ENCODE measurements around the gene ANKS1A. TPM values are rescaled to one million over a fixed set of nuclear protein-coding genes. Genes with fewer than 3 reads are reported as not detected.

The ANKS1A gene
- total RNA-seq, 2 experiments from 2014 or later: 7.2 to 7.7 TPM

- ChIA-PET CTCF (no interaction called here), POLR2A (no interaction called here)
- intact Hi-C loops (cut with micrococcal nuclease): no loop called here
- Mint-ChIP-seq H3K36me3 (peaks cover 2% of the 10 kb centered on the region), H3K27me3 (no peaks in the 10 kb centered on the region), H3K4me1 (ENCODE audit: low read depth) (no peaks in the 10 kb centered on the region), H3K9me3 (no peaks in the 10 kb centered on the region), H3K4me3 (no peak overlapping the region), H3K27ac (no peak overlapping the region)
- no peak for DNase-seq
Observed at GRCh38 chr6:35058865-35059522, 169.9 kb downstream of the ANKS1A start.

GRCh38 chr6:35059596-35060345 is 170.7 kb downstream of the ANKS1A start:
- Mint-ChIP-seq H3K36me3 (peaks cover 2% of the 10 kb centered on the region), H3K27ac (no peak overlapping the region), H3K27me3 (no peaks in the 10 kb centered on the region), H3K4me3 (no peak overlapping the region), H3K4me1 (ENCODE audit: low read depth) (no peaks in the 10 kb centered on the region), H3K9me3 (no peaks in the 10 kb centered on the region)
- no peak for DNase-seq
- intact Hi-C loops (cut with micrococcal nuclease): no loop called here
- ChIA-PET CTCF (no interaction called here), POLR2A (no interaction called here)

GRCh38 chr6:35061102-35061615 is 172.1 kb downstream of the ANKS1A start:
- no peak overlapping the region for H3K4me3 Mint-ChIP-seq

GRCh38 chr6:35061651-35062410 is 172.8 kb downstream of the ANKS1A start:
- no peak for DNase-seq
- Mint-ChIP-seq H3K4me1 (ENCODE audit: low read depth) (no peaks in the 10 kb centered on the region), H3K27me3 (no peaks in the 10 kb centered on the region), H3K27ac (no peak overlapping the region), H3K4me3 (no peak overlapping the region), H3K36me3 (peaks cover 2% of the 10 kb centered on the region), H3K9me3 (no peaks in the 10 kb centered on the region)
- POLR2A ChIA-PET: no interaction called here
- CTCF ChIA-PET: interaction anchor here (0.7 kb wide), 1 partner anchor 13 kb away, joined by 3 read pairs; no protein-coding TSS in a partner anchor
- intact Hi-C loops (cut with micrococcal nuclease): no loop called here

More at GRCh38 chr6:35061102-35061615, 172.1 kb downstream of the ANKS1A start:
- CTCF ChIA-PET: no interaction called here
- Mint-ChIP-seq H3K4me1 (ENCODE audit: low read depth) (no peaks in the 10 kb centered on the region), H3K9me3 (no peaks in the 10 kb centered on the region), H3K27ac (no peak overlapping the region), H3K27me3 (no peaks in the 10 kb centered on the region), H3K36me3 (peaks cover 2% of the 10 kb centered on the region)
- no peak for DNase-seq
- POLR2A ChIA-PET: no interaction called here
- intact Hi-C loops (cut with micrococcal nuclease): no loop called here

GRCh38 chr6:35062676-35063574 is 173.9 kb downstream of the ANKS1A start:
- Mint-ChIP-seq H3K9me3 (no peaks in the 10 kb centered on the region), H3K27me3 (no peaks in the 10 kb centered on the region), H3K36me3 (peaks cover 2% of the 10 kb centered on the region), H3K4me3 (no peak overlapping the region), H3K4me1 (ENCODE audit: low read depth) (no peaks in the 10 kb centered on the region), H3K27ac (no peak overlapping the region)
- CTCF ChIA-PET: interaction anchor here (0.7 kb wide), 1 partner anchor 12 kb away, joined by 3 read pairs; no protein-coding TSS in a partner anchor
- intact Hi-C loops (cut with micrococcal nuclease): no loop called here
- no peak for DNase-seq
- POLR2A ChIA-PET: no interaction called here

GRCh38 chr6:35063701-35064280 is 174.7 kb downstream of the ANKS1A start:
- DNase-seq: no peak
- no peaks in the 10 kb centered on the region for H3K27me3 Mint-ChIP-seq
- H3K27ac Mint-ChIP-seq: no peak overlapping the region
- H3K4me1 Mint-ChIP-seq (ENCODE audit: low read depth): no peaks in the 10 kb centered on the region
- ChIA-PET POLR2A (no interaction called here), CTCF (no interaction called here)
- H3K4me3 Mint-ChIP-seq: no peak overlapping the region
- H3K36me3 Mint-ChIP-seq: no peaks in the 10 kb centered on the region
- no peaks in the 10 kb centered on the region for H3K9me3 Mint-ChIP-seq
- intact Hi-C loops (cut with micrococcal nuclease): no loop called here

GRCh38 chr6:35064290-35064689 is 175.2 kb downstream of the ANKS1A start:
- ChIA-PET CTCF (no interaction called here), POLR2A (no interaction called here)

GRCh38 chr6:35064757-35065440 is 175.8 kb downstream of the ANKS1A start:
- no peaks in the 10 kb centered on the region for H3K9me3 Mint-ChIP-seq
- H3K4me1 Mint-ChIP-seq (ENCODE audit: low read depth): no peaks in the 10 kb centered on the region
- DNase-seq: no peak
- intact Hi-C loops (cut with micrococcal nuclease): no loop called here
- ChIA-PET CTCF (no interaction called here), POLR2A (no interaction called here)
- no peaks in the 10 kb centered on the region for H3K27me3 Mint-ChIP-seq
- no peak overlapping the region for H3K27ac Mint-ChIP-seq
- H3K36me3 Mint-ChIP-seq: no peaks in the 10 kb centered on the region
- no peak overlapping the region for H3K4me3 Mint-ChIP-seq

More at GRCh38 chr6:35064290-35064689, 175.2 kb downstream of the ANKS1A start:
- Mint-ChIP-seq H3K4me3 (no peak overlapping the region), H3K4me1 (ENCODE audit: low read depth) (no peaks in the 10 kb centered on the region), H3K36me3 (no peaks in the 10 kb centered on the region), H3K27ac (no peak overlapping the region), H3K9me3 (no peaks in the 10 kb centered on the region), H3K27me3 (no peaks in the 10 kb centered on the region)
- DNase-seq: no peak
- intact Hi-C loops (cut with micrococcal nuclease): no loop called here

GRCh38 chr6:35065441-35065800 is 176.4 kb downstream of the ANKS1A start:
- CTCF ChIA-PET: no interaction called here

GRCh38 chr6:35065870-35066269 is 176.8 kb downstream of the ANKS1A start:
- no peaks in the 10 kb centered on the region for H3K4me1 Mint-ChIP-seq (ENCODE audit: low read depth)
- no peak overlapping the region for H3K27ac Mint-ChIP-seq
- POLR2A ChIA-PET: no interaction called here
- no peak overlapping the region for H3K4me3 Mint-ChIP-seq
- CTCF ChIA-PET: no interaction called here
- intact Hi-C loops (cut with micrococcal nuclease): no loop called here
- no peak for DNase-seq
- peaks cover 2% of the 10 kb centered on the region for H3K36me3 Mint-ChIP-seq
- no peaks in the 10 kb centered on the region for H3K9me3 Mint-ChIP-seq
- no peaks in the 10 kb centered on the region for H3K27me3 Mint-ChIP-seq

More at GRCh38 chr6:35065441-35065800, 176.4 kb downstream of the ANKS1A start:
- DNase-seq: no peak
- no peaks in the 10 kb centered on the region for H3K27me3 Mint-ChIP-seq
- POLR2A ChIA-PET: no interaction called here
- no peak overlapping the region for H3K4me3 Mint-ChIP-seq
- intact Hi-C loops (cut with micrococcal nuclease): no loop called here
- H3K4me1 Mint-ChIP-seq (ENCODE audit: low read depth): no peaks in the 10 kb centered on the region
- H3K27ac Mint-ChIP-seq: no peak overlapping the region
- no peaks in the 10 kb centered on the region for H3K9me3 Mint-ChIP-seq
- no peaks in the 10 kb centered on the region for H3K36me3 Mint-ChIP-seq

GRCh38 chr6:35067234-35067633 is 178.2 kb downstream of the ANKS1A start:
- ChIA-PET CTCF (interaction anchor here (0.9 kb wide), 1 partner anchor 80 kb away, joined by 5 read pairs; no protein-coding TSS in a partner anchor), POLR2A (no interaction called here)

More at GRCh38 chr6:35067234-35067633, 178.2 kb downstream of the ANKS1A start:
- H3K36me3 Mint-ChIP-seq: peaks cover 2% of the 10 kb centered on the region
- DNase-seq: no peak
- no peak overlapping the region for H3K4me3 Mint-ChIP-seq
- H3K27ac Mint-ChIP-seq: no peak overlapping the region
- H3K27me3 Mint-ChIP-seq: no peaks in the 10 kb centered on the region
- no peaks in the 10 kb centered on the region for H3K9me3 Mint-ChIP-seq
- intact Hi-C loops (cut with micrococcal nuclease): no loop called here
- no peaks in the 10 kb centered on the region for H3K4me1 Mint-ChIP-seq (ENCODE audit: low read depth)

All from activated CD4-positive, alpha-beta memory T cell treated with anti-CD3 and anti-CD28 coated beads for 36 hours (primary cell).